A549 (cell line): ENCODE results near the gene VGLL3. TPM values are rescaled to one million over a fixed set of nuclear protein-coding genes. Genes with fewer than 3 reads are reported as not detected.

ENCODE experiments used
- ATAC-seq, 2 experiments: fragments of 200-7000 bp in 1 of 2; fragments of >200 bp in 1 of 2; cut with Nextera tagmentation in 1 of 2; cut with Tn5 transposase in 1 of 2; 3 replicates each; pipeline versions ENCODE4 v1.8.0 to v1.9.1; 2018 to 2020; ENCODE audit warnings: mild to moderate bottlenecking in 1 of 2, moderate library complexity in 1 of 2
- CTCF ChIA-PET: fragments of 300-600 bp; sonication (Branson Sonifier 250); formaldehyde crosslinking; extraction: SDS; loops from one replicate; lab custom pipeline; 2021; ENCODE audit warnings: antibody characterized with exemption, inconsistent platforms; lab: Yijun Ruan, JAX
- POLR2A ChIA-PET: fragments of 350-600 bp; formaldehyde crosslinking; extraction: SDS; loops from one replicate; lab custom pipeline; 2021; ENCODE audit warnings: antibody characterized with exemption, inconsistent platforms; lab: Yijun Ruan, JAX
- DNase-seq, 2 experiments: peaks; one replicate each; pipeline versions ENCODE4 v3.0.0 to v3.0.0-alpha.2; 2011 to 2016; ENCODE audit warnings: low read depth in 1 of 2, low spot score in 1 of 2
- FAIRE-seq: peaks from 2 replicates; lab custom pipeline; 2011; peaks lifted over from hg19 to GRCh38; lab: Jason Lieb, UNC
- H3K27ac ChIP-seq, 2 experiments: fragments of >200 bp; sonication (Bioruptor Twin); formaldehyde crosslinking; 3 replicates each; pipeline ENCODE4 v1.5.1; 2016 to 2017
- H3K4me1 ChIP-seq: fragments of >200 bp; sonication (Bioruptor Twin); formaldehyde crosslinking; 3 replicates; pipeline ENCODE4 v1.6.1; 2016
- H3K4me2 ChIP-seq: fragments of >200 bp; sonication (Bioruptor Twin); formaldehyde crosslinking; 3 replicates; pipeline ENCODE4 v1.6.1; 2016
- H3K4me3 ChIP-seq: fragments of >200 bp; sonication (Bioruptor Twin); formaldehyde crosslinking; 3 replicates; pipeline ENCODE4 v1.5.1; 2016
- H3K9me3 ChIP-seq: fragments of >200 bp; sonication (Bioruptor Twin); formaldehyde crosslinking; 3 replicates; pipeline ENCODE4 v1.6.1; 2016
- BHLHE40 ChIP-seq: IDR thresholded peaks from 2 replicates; pipeline ENCODE4 v1.6.1; 2012; ENCODE audit warnings: low read depth, low read length, inconsistent platforms
- CBX2 ChIP-seq: fragments of 200-600 bp; sonication (generic); IDR thresholded peaks from 2 replicates; pipeline ENCODE4 v1.6.1; 2016; ENCODE audit warnings: low read depth, mild to moderate bottlenecking, borderline replicate concordance
- CEBPB ChIP-seq, 2 experiments: fragments of >200 bp in 1 of 2; sonication (Bioruptor Twin) in 1 of 2; formaldehyde crosslinking in 1 of 2; IDR thresholded peaks; 2 replicates each; pipeline ENCODE4 v1.6.1; 2012 to 2016
- CHD2 ChIP-seq: fragments of 150-350 bp; IDR thresholded peaks from 2 replicates; pipeline ENCODE4 v1.6.1; 2014; ENCODE audit warnings: low read length; ENCODE audit not compliant: partially characterized antibody
- FOSB ChIP-seq: fragments of 250-450 bp; sonication (Bioruptor Pico); IDR thresholded peaks from 2 replicates; pipeline ENCODE4 v1.5.0; 2020; ENCODE audit warnings: mild to moderate bottlenecking, moderate library complexity
- HMGXB4 ChIP-seq: fragments of 250-450 bp; sonication (Bioruptor Pico); IDR thresholded peaks from 2 replicates; pipeline ENCODE4 v1.5.0; 2021; ENCODE audit warnings: mild to moderate bottlenecking, moderate library complexity, borderline replicate concordance
- HOXA7 ChIP-seq: fragments of 250-450 bp; sonication (Bioruptor Pico); IDR thresholded peaks from 2 replicates; pipeline ENCODE4 v1.5.0; 2020; ENCODE audit warnings: mild to moderate bottlenecking, moderate library complexity
- JUN ChIP-seq, 2 experiments: fragments of >200 bp; sonication (Bioruptor Twin); formaldehyde crosslinking; IDR thresholded peaks; 2 replicates in 1 of 2; 3 replicates in 1 of 2; pipeline ENCODE4 v1.6.1; 2016 to 2017
- MAFK ChIP-seq: fragments of 450-650 bp; IDR thresholded peaks from 2 replicates; pipeline ENCODE4 v1.6.1; 2014; ENCODE audit not compliant: partially characterized antibody
- MAX ChIP-seq: IDR thresholded peaks from 2 replicates; pipeline ENCODE4 v1.6.1; 2012
- MAZ ChIP-seq: fragments of 150-350 bp; IDR thresholded peaks from 2 replicates; pipeline ENCODE4 v1.6.1; 2014; ENCODE audit warnings: antibody characterized with exemption, low read depth, low read length, borderline replicate concordance
- NR3C1 ChIP-seq: fragments of >200 bp; sonication (Bioruptor Twin); formaldehyde crosslinking; IDR thresholded peaks from 3 replicates; pipeline ENCODE4 v1.6.1; 2017
- POLR2A ChIP-seq: IDR thresholded peaks from 2 replicates; pipeline ENCODE4 v1.6.1; 2012; ENCODE audit warnings: mild to moderate bottlenecking, low read length
- POLR2AphosphoS2 ChIP-seq: conservative IDR thresholded peaks from 2 replicates; pipeline ENCODE4 v1.6.1; 2012; ENCODE audit warnings: low read length, improper control_type of control experiment, inconsistent platforms
- RAD21 ChIP-seq, 2 experiments: fragments of >200 bp in 1 of 2; sonication (Bioruptor Twin) in 1 of 2; formaldehyde crosslinking in 1 of 2; IDR thresholded peaks in 1 of 2; conservative IDR thresholded peaks in 1 of 2; 2 replicates in 1 of 2; 3 replicates in 1 of 2; pipeline ENCODE4 v1.6.1; 2012 to 2018; ENCODE audit warnings: inconsistent platforms in 1 of 2
- RARB ChIP-seq: fragments of 250-450 bp; sonication (Bioruptor Pico); IDR thresholded peaks from 2 replicates; pipeline ENCODE4 v1.8.0; 2021; ENCODE audit warnings: mild to moderate bottlenecking, moderate library complexity
- RCOR1 ChIP-seq: fragments of 150-350 bp; IDR thresholded peaks from 2 replicates; pipeline ENCODE4 v1.6.1; 2014; ENCODE audit warnings: antibody characterized with exemption, low read length, low read depth
- RFX5 ChIP-seq: fragments of 450-650 bp; IDR thresholded peaks from 2 replicates; pipeline ENCODE4 v1.7.1; 2014; ENCODE audit warnings: antibody characterized with exemption, mild to moderate bottlenecking, moderate library complexity
- RNF2 ChIP-seq: fragments of 200-600 bp; sonication (generic); IDR thresholded peaks from 2 replicates; pipeline ENCODE4 v1.6.1; 2016; ENCODE audit warnings: low read depth, mild to moderate bottlenecking, antibody characterized with exemption, moderate library complexity, borderline replicate concordance
- SREBF2 ChIP-seq: fragments of 450-650 bp; IDR thresholded peaks from 2 replicates; pipeline ENCODE4 v1.6.1; 2014; ENCODE audit warnings: mild to moderate bottlenecking, moderate library complexity
- TFCP2L1 ChIP-seq: fragments of 250-450 bp; sonication (Bioruptor Pico); IDR thresholded peaks from 2 replicates; pipeline ENCODE4 v1.5.0; 2021; ENCODE audit warnings: mild to moderate bottlenecking
- ZC3H11A ChIP-seq: fragments of 450-650 bp; IDR thresholded peaks from 2 replicates; pipeline ENCODE4 v1.6.1; 2014; ENCODE audit warnings: antibody characterized with exemption, mild to moderate bottlenecking
- ZFP36 ChIP-seq: fragments of 450-650 bp; IDR thresholded peaks from 2 replicates; pipeline ENCODE4 v1.6.1; 2014; ENCODE audit warnings: borderline replicate concordance; ENCODE audit not compliant: partially characterized antibody
- WGBS: methylation state at CpG from one replicate; pipeline ENCODE4 v1.1.6; 2017; ENCODE audit errors: missing lambda C conversion rate; 5-methylcytosine and 5-hydroxymethylcytosine counted together
- polyA plus RNA-seq, 4 experiments: library from polyadenylated mRNA; depleted of rRNA in 3 of 4; stranded (reverse); fragments of >200 nt; fragmentation: RNase III in 1 of 4; extraction: RNeasy Plus Mini Kit Qiagen cat#74134 plus additional on column Dnase treatment in 1 of 4; gene quantifications; 2 replicates in 3 of 4; 3 replicates in 1 of 4; pipeline ENCODE4 v1.2.3, GENCODE V29; 2011 to 2017
- TF ChIP-seq, protein P1 (sequence below): fragments of >200 bp; sonication (Bioruptor Twin); formaldehyde crosslinking; IDR thresholded peaks from 2 replicates; pipeline ENCODE4 v1.6.1; 2016
- TF ChIP-seq, protein P2 (sequence below): fragments of >200 bp; sonication (Bioruptor Twin); formaldehyde crosslinking; IDR thresholded peaks from 3 replicates; pipeline ENCODE4 v1.5.1; 2016

VGLL3 gene
- polyA plus RNA-seq, 2 of the 4 experiments (the other 2 are of a cell fraction), result 4.3 to 13.0 TPM

DNA sequence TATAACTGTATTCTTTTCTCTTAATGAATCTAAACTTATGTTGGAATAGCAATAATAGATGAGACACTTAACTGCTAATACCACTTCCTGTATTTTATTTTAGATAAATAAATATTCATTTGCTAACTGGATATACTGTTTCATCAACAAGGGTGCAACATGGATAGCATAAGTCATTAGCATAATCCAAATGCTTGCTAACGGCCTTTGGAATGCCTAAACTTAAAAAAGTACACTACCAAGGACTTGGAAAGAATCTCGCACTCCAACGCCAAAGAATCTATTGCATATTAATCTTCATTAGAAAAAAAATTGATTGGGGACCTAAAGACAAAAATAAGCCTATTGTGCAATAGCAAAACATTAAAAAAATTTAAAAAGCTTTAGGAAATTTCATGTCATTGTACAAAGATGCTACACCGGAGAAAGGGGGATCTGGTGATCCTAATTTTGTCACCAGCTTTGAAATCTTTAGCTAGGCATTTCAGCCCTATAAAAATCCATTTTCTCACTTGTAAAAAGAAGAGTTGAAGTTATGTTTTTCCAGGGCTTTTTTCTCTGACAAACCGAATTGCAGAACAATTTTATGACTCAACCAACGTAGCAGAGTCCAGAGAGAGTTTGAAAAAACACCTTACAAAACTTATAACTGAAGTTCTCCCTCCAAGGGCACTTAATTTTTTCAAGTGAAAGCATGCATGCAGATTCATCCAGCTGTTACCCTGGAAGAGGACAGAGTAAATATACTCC, 4.1 kb downstream of the VGLL3 start:
- ChIA-PET CTCF (interaction anchor here (1.2 to 1.6 kb wide), 2 partner anchors 21 to 213 kb away, joined by 3 read pairs; no protein-coding TSS in a partner anchor), POLR2A (no interaction called here)
- Histone ChIP-seq H3K4me1 (peaks cover 67% of the 10 kb centered on the region), H3K4me3 (no peak overlapping the region), H3K9me3 (no peaks in the 10 kb centered on the region), H3K4me2 (peak overlapping the region; percentile 85), H3K27ac (peak overlapping the region in 1 of 2 experiments; percentile 27; a peak in 1 of 6 replicates)
- 66% methylated on average over 6 of the region's 6 CpGs for WGBS
- ATAC-seq, result no peak
- FAIRE-seq, result no peak
- DNase-seq, result no peak
- TF ChIP-seq CEBPB (IDR thresholded peaks at IDR 0.05), result peak in 1 of 2 experiments; percentile 26; a peak in 2 of 4 replicates
- no peak for TF ChIP-seq HOXA7 (CRISPR knock-in tag)

GRCh38 chr3:86985181-86985826, 5.6 kb downstream of the VGLL3 start:
- DNase-seq, result no peak
- H3K9me3 ChIP-seq, result no peaks in the 10 kb centered on the region
- peaks cover 64% of the 10 kb centered on the region for H3K4me1 ChIP-seq
- POLR2A ChIA-PET, result no interaction called here
- CTCF ChIA-PET, result interaction anchor here (0.7 to 1.7 kb wide), 4 partner anchors 9 to 182 kb away, joined by 4 read pairs; no protein-coding TSS in a partner anchor
- no peak overlapping the region for H3K4me3 ChIP-seq
- no peak overlapping the region for H3K27ac ChIP-seq
- FAIRE-seq, result no peak
- TF ChIP-seq SREBF2 (no peak), MAFK (no peak), RARB (CRISPR knock-in tag) (no peak), ZC3H11A (no peak), POLR2AphosphoS2 (no peak)
- no peak overlapping the region for H3K4me2 ChIP-seq
- 78% methylated on average over 2 of the region's 2 CpGs for WGBS
- ATAC-seq, result no peak

GRCh38 chr3:86984271-86984670, 6.7 kb downstream of the VGLL3 start:
- FAIRE-seq (no peak), DNase-seq (no peak), ATAC-seq (no peak)
- H3K4me1 ChIP-seq, result peaks cover 57% of the 10 kb centered on the region
- H3K9me3 ChIP-seq, result no peaks in the 10 kb centered on the region
- peak overlapping the region; percentile 6; the same call in 2 of the 3 replicates for H3K4me2 ChIP-seq
- POLR2A ChIA-PET, result no interaction called here
- WGBS, result 93% methylated on average over 2 of the region's 2 CpGs
- CTCF ChIA-PET, result no interaction called here
- H3K4me3 ChIP-seq, result no peak overlapping the region
- no peak for TF ChIP-seq HOXA7 (CRISPR knock-in tag)
- TF ChIP-seq JUN (IDR thresholded peaks at IDR 0.05), result no peak
- TF ChIP-seq RFX5, result no peak
- no peak for TF ChIP-seq CHD2
- TF ChIP-seq NR3C1, result no peak
- TF ChIP-seq CEBPB (IDR thresholded peaks at IDR 0.05), result no peak
- TF ChIP-seq BHLHE40, result no peak
- no peak for TF ChIP-seq POLR2A
- TF ChIP-seq, protein P1, sequence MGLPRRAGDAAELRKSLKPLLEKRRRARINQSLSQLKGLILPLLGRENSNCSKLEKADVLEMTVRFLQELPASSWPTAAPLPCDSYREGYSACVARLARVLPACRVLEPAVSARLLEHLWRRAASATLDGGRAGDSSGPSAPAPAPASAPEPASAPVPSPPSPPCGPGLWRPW, result no peak
- no peak overlapping the region for H3K27ac ChIP-seq

DNA sequence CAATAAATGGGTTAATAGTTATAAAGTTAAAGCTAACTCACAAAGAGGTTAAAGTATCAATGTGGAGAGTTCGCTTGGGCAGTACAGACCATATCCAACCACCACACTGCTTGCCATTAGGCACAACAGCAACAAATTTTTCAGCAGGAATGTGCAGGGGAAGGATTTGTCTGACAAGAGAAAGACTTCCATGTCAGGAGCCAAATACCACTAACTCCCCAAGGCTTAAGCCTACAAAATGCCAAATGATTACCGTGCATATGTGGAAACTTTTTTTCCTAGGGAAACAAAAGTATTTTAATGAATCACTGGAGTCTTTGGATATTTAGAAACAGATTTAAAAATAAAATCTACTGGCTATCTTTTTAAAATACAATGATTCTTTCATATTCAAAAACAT, 8.1 kb downstream of the VGLL3 start:
- H3K27ac ChIP-seq, result no peak overlapping the region
- peak overlapping the region; percentile 29; the same call in 2 of the 3 replicates for H3K4me2 ChIP-seq
- FAIRE-seq, result no peak
- TF ChIP-seq HOXA7 (CRISPR knock-in tag), result no peak
- TF ChIP-seq CHD2, result no peak
- TF ChIP-seq, protein P1, result no peak
- TF ChIP-seq HMGXB4, result no peak
- TF ChIP-seq, protein P2, sequence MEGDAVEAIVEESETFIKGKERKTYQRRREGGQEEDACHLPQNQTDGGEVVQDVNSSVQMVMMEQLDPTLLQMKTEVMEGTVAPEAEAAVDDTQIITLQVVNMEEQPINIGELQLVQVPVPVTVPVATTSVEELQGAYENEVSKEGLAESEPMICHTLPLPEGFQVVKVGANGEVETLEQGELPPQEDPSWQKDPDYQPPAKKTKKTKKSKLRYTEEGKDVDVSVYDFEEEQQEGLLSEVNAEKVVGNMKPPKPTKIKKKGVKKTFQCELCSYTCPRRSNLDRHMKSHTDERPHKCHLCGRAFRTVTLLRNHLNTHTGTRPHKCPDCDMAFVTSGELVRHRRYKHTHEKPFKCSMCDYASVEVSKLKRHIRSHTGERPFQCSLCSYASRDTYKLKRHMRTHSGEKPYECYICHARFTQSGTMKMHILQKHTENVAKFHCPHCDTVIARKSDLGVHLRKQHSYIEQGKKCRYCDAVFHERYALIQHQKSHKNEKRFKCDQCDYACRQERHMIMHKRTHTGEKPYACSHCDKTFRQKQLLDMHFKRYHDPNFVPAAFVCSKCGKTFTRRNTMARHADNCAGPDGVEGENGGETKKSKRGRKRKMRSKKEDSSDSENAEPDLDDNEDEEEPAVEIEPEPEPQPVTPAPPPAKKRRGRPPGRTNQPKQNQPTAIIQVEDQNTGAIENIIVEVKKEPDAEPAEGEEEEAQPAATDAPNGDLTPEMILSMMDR, result no peak
- no peak for TF ChIP-seq RCOR1
- TF ChIP-seq RAD21 (conservative IDR thresholded peaks at IDR 0.05 in 1 of 2, IDR thresholded peaks at IDR 0.05 in 1 of 2), result no peak
- TF ChIP-seq RNF2, result no peak
- no peak for TF ChIP-seq MAZ
- TF ChIP-seq ZFP36, result no peak
- no peak for TF ChIP-seq NR3C1
- TF ChIP-seq TFCP2L1 (CRISPR knock-in tag), result no peak
- no peak for TF ChIP-seq MAX
- TF ChIP-seq FOSB (CRISPR knock-in tag), result no peak
- TF ChIP-seq CBX2, result no peak

More for the DNA sequence above, 8.1 kb downstream of the VGLL3 start:
- ChIA-PET POLR2A (no interaction called here), CTCF (interaction anchor here (0.7 kb wide), 1 partner anchor 9 kb away, joined by 3 read pairs; the partner anchor contains the start of gene VGLL3)
- DNase-seq (no peak), ATAC-seq (peak in 1 of 2 experiments; percentile 40; a peak in 2 of 6 replicates)
- 67% methylated on average over 2 of the region's 2 CpGs for WGBS
- H3K4me3 ChIP-seq, result no peak overlapping the region
- no peaks in the 10 kb centered on the region for H3K9me3 ChIP-seq
- H3K4me1 ChIP-seq, result peaks cover 44% of the 10 kb centered on the region
